HEK293 (cell line): ENCODE data around the gene MORN1.

Experiments used
- CTCF ChIA-PET: fragments of 350-600 bp; formaldehyde crosslinking; extraction: SDS; loops from one replicate; lab custom pipeline; 2021; ENCODE audit warnings: antibody characterized with exemption; lab: Yijun Ruan, JAX
- POLR2A ChIA-PET: fragments of 300-600 bp; formaldehyde crosslinking; extraction: SDS; loops from one replicate; lab custom pipeline; 2020; ENCODE audit warnings: antibody characterized with exemption, inconsistent platforms; lab: Yijun Ruan, JAX
- H3K27ac ChIP-seq: fragments of 200-500 bp; sonication (Bioruptor generic); 2 replicates; pipeline ENCODE4 v1.5.1; 2014; ENCODE audit warnings: low read depth, low read length, control low read depth, inconsistent platforms; ENCODE audit errors: extremely low read depth
- H3K36me3 ChIP-seq, 2 experiments: fragments of 200-500 bp in 1 of 2; sonication (Bioruptor generic) in 1 of 2; 1 replicate in 1 of 2; 2 replicates in 1 of 2; pipeline ENCODE4 v1.5.1; 2014 to 2017; ENCODE audit warnings: inconsistent platforms in 2 of 2, low read length in 2 of 2; ENCODE audit not compliant: control insufficient read depth in 2 of 2, insufficient read depth in 1 of 2
- H3K4me1 ChIP-seq: fragments of 200-500 bp; sonication (Bioruptor generic); 2 replicates; pipeline ENCODE4 v1.5.1; 2014; ENCODE audit warnings: mild to moderate bottlenecking, low read length, inconsistent platforms; ENCODE audit not compliant: control insufficient read depth, insufficient read depth
- H3K4me3 ChIP-seq: 2 replicates; pipeline ENCODE4 v1.5.1; 2011; ENCODE audit warnings: low read depth, mild to moderate bottlenecking, control low read depth, low read length, moderate library complexity
- H3K9me3 ChIP-seq: fragments of 200-500 bp; sonication (Bioruptor generic); 2 replicates; pipeline ENCODE4 v1.5.1; 2014; ENCODE audit warnings: low read depth, low read length, inconsistent platforms; ENCODE audit not compliant: control insufficient read depth, insufficient read depth
- GFI1B ChIP-seq: fragments of 450-650 bp; formaldehyde crosslinking; IDR thresholded peaks from 2 replicates; pipeline ENCODE4 v1.5.1; 2016; ENCODE audit warnings: missing biosample characterization, missing genetic modification characterization
- KLF7 ChIP-seq: fragments of 450-650 bp; formaldehyde crosslinking; IDR thresholded peaks from 2 replicates; pipeline ENCODE4 v1.5.1; 2016; ENCODE audit warnings: missing biosample characterization, missing genetic modification characterization, borderline replicate concordance
- PRDM1 ChIP-seq: fragments of 450-650 bp; formaldehyde crosslinking; IDR thresholded peaks from 2 replicates; pipeline ENCODE4; 2016; ENCODE audit warnings: missing biosample characterization, missing genetic modification characterization
- REPIN1 ChIP-seq: fragments of 450-650 bp; formaldehyde crosslinking; IDR thresholded peaks from 2 replicates; pipeline ENCODE4 v1.5.1; 2017; ENCODE audit warnings: missing biosample characterization, missing genetic modification characterization, low read depth
- ZFP37 ChIP-seq: fragments of 450-650 bp; formaldehyde crosslinking; IDR thresholded peaks from 2 replicates; pipeline ENCODE4 v1.5.1; 2016; ENCODE audit warnings: missing biosample characterization, missing genetic modification characterization
- ZNF184 ChIP-seq: fragments of 450-650 bp; IDR thresholded peaks from 2 replicates; pipeline ENCODE4 v1.5.1; 2018; ENCODE audit warnings: missing biosample characterization, mild to moderate bottlenecking, missing genetic modification characterization
- ZNF366 ChIP-seq: fragments of 450-650 bp; formaldehyde crosslinking; conservative IDR thresholded peaks from 2 replicates; pipeline ENCODE4 v1.5.1; 2016; ENCODE audit warnings: missing biosample characterization, missing genetic modification characterization
- ZNF416 ChIP-seq: fragments of 450-650 bp; formaldehyde crosslinking; IDR thresholded peaks from 2 replicates; pipeline ENCODE4 v1.5.1; 2016; ENCODE audit warnings: missing biosample characterization, missing genetic modification characterization
- ZNF529 ChIP-seq: fragments of 450-650 bp; formaldehyde crosslinking; IDR thresholded peaks from 2 replicates; pipeline ENCODE4 v1.5.1; 2017; ENCODE audit warnings: missing genetic modification characterization, missing biosample characterization; ENCODE audit not compliant: insufficient replicate concordance
- ZNF561 ChIP-seq: fragments of 450-650 bp; IDR thresholded peaks from 2 replicates; pipeline ENCODE4 v1.5.1; 2018; ENCODE audit warnings: missing biosample characterization, missing genetic modification characterization, borderline replicate concordance
- ZNF571 ChIP-seq: fragments of 450-650 bp; formaldehyde crosslinking; IDR thresholded peaks from 2 replicates; pipeline ENCODE4 v1.5.0; 2017; ENCODE audit warnings: missing biosample characterization, missing genetic modification characterization
- ZNF670 ChIP-seq: fragments of 450-650 bp; formaldehyde crosslinking; IDR thresholded peaks from 2 replicates; pipeline ENCODE4 v1.5.1; 2016; ENCODE audit warnings: missing biosample characterization, missing genetic modification characterization, low read depth
- ZNF830 ChIP-seq: fragments of 450-650 bp; IDR thresholded peaks from 2 replicates; pipeline ENCODE4 v1.5.0; 2018; ENCODE audit warnings: missing biosample characterization, missing genetic modification characterization, low read depth, mild to moderate bottlenecking, moderate library complexity
- ZSCAN23 ChIP-seq: fragments of 450-650 bp; formaldehyde crosslinking; IDR thresholded peaks from 2 replicates; pipeline ENCODE4 v1.5.1; 2016; ENCODE audit warnings: missing biosample characterization, missing genetic modification characterization
- TF ChIP-seq, protein P1 (sequence below): fragments of 450-650 bp; formaldehyde crosslinking; IDR thresholded peaks from 2 replicates; pipeline ENCODE4 v1.5.1; 2016; ENCODE audit warnings: missing biosample characterization, missing genetic modification characterization
- TF ChIP-seq, protein P2 (sequence below): fragments of 450-650 bp; formaldehyde crosslinking; IDR thresholded peaks from 2 replicates; pipeline ENCODE4 v1.5.1; 2016; ENCODE audit warnings: missing biosample characterization, missing genetic modification characterization
- TF ChIP-seq, protein P3 (sequence below): fragments of 450-650 bp; formaldehyde crosslinking; IDR thresholded peaks from 2 replicates; pipeline ENCODE4 v1.5.1; 2016; ENCODE audit warnings: missing biosample characterization, missing genetic modification characterization
- TF ChIP-seq, protein P4 (sequence below): fragments of 450-650 bp; formaldehyde crosslinking; IDR thresholded peaks from 2 replicates; pipeline ENCODE4 v1.5.1; 2016; ENCODE audit warnings: missing biosample characterization, missing genetic modification characterization, borderline replicate concordance
- TF ChIP-seq, protein P5 (sequence below): fragments of 450-650 bp; formaldehyde crosslinking; IDR thresholded peaks from 2 replicates; pipeline ENCODE4 v1.5.1; 2016; ENCODE audit warnings: missing biosample characterization, missing genetic modification characterization

The MORN1 gene

DNA sequence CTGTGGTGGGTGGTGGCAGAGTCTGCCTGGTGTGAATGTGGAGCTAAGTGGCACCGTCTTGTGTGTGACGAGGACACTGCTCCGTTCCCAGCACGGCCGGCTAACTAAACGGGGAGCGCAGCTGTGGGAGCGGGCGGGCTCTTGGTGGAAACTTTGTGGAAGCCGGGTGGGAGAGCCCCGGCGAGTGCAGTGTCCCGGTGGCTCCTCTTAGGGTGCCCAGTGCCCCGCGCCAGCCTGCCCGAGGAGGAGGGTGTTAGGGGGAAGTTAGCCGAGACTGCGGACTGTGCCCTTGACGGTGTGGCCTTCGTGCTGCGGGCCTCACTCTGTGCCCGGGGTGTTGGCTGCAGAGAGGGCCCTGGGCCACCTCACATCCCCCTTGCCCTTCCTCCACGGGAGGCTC, 11.1 kb upstream of the MORN1 start:
- ChIA-PET CTCF (interaction anchor here (1.2 kb wide), 1 partner anchor 12 kb away, joined by 4 read pairs; no protein-coding TSS in a partner anchor), POLR2A (interaction anchor here (1.6 kb wide), 1 partner anchor 11 kb away, joined by 4 read pairs; the partner anchor contains the start of genes MORN1 and RER1)
- H3K36me3 ChIP-seq, result peaks cover 11 to 98% of the 10 kb centered on the region in 2 experiments
- H3K4me3 ChIP-seq, result no peak overlapping the region
- H3K4me1 ChIP-seq, result no peaks in the 10 kb centered on the region
- TF ChIP-seq, protein P1, sequence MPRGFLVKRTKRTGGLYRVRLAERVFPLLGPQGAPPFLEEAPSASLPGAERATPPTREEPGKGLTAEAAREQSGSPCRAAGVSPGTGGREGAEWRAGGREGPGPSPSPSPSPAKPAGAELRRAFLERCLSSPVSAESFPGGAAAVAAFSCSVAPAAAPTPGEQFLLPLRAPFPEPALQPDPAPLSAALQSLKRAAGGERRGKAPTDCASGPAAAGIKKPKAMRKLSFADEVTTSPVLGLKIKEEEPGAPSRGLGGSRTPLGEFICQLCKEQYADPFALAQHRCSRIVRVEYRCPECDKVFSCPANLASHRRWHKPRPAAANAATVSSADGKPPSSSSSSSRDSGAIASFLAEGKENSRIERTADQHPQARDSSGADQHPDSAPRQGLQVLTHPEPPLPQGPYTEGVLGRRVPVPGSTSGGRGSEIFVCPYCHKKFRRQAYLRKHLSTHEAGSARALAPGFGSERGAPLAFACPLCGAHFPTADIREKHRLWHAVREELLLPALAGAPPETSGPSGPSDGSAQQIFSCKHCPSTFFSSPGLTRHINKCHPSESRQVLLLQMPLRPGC (tag by site-specific recombination), result no peak
- TF ChIP-seq REPIN1 (tag by site-specific recombination), result no peak
- no peak for TF ChIP-seq ZFP37 (tag by site-specific recombination)
- TF ChIP-seq GFI1B (tag by site-specific recombination), result no peak
- no peak for TF ChIP-seq ZSCAN23 (tag by site-specific recombination)
- no peak for TF ChIP-seq ZNF529 (tag by site-specific recombination)
- no peak for TF ChIP-seq PRDM1 (tag by site-specific recombination)
- no peak for TF ChIP-seq KLF7 (tag by site-specific recombination)
- TF ChIP-seq ZNF670 (tag by site-specific recombination), result no peak
- TF ChIP-seq, protein P2, sequence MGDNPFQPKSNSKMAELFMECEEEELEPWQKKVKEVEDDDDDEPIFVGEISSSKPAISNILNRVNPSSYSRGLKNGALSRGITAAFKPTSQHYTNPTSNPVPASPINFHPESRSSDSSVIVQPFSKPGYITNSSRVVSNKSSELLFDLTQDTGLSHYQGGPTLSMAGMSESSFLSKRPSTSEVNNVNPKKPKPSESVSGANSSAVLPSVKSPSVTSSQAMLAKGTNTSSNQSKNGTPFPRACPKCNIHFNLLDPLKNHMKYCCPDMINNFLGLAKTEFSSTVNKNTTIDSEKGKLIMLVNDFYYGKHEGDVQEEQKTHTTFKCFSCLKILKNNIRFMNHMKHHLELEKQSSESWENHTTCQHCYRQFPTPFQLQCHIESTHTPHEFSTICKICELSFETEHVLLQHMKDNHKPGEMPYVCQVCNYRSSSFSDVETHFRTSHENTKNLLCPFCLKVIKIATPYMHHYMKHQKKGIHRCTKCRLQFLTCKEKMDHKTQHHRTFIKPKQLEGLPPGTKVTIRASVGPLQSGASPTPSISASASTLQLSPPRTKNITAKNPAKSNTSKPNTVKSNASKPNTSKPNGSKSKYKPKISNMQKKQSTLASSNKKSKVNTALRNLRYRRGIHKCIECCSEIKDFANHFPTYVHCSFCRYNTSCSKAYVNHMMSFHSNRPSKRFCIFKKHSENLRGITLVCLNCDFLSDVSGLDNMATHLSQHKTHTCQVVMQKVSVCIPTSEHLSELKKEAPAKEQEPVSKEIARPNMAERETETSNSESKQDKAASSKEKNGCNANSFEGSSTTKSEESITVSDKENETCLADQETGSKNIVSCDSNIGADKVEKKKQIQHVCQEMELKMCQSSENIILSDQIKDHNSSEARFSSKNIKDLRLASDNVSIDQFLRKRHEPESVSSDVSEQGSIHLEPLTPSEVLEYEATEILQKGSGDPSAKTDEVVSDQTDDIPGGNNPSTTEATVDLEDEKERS, result no peak
- TF ChIP-seq ZNF366 (tag by site-specific recombination), result no peak
- no peak for TF ChIP-seq ZNF184 (tag by site-specific recombination)
- TF ChIP-seq, protein P3, sequence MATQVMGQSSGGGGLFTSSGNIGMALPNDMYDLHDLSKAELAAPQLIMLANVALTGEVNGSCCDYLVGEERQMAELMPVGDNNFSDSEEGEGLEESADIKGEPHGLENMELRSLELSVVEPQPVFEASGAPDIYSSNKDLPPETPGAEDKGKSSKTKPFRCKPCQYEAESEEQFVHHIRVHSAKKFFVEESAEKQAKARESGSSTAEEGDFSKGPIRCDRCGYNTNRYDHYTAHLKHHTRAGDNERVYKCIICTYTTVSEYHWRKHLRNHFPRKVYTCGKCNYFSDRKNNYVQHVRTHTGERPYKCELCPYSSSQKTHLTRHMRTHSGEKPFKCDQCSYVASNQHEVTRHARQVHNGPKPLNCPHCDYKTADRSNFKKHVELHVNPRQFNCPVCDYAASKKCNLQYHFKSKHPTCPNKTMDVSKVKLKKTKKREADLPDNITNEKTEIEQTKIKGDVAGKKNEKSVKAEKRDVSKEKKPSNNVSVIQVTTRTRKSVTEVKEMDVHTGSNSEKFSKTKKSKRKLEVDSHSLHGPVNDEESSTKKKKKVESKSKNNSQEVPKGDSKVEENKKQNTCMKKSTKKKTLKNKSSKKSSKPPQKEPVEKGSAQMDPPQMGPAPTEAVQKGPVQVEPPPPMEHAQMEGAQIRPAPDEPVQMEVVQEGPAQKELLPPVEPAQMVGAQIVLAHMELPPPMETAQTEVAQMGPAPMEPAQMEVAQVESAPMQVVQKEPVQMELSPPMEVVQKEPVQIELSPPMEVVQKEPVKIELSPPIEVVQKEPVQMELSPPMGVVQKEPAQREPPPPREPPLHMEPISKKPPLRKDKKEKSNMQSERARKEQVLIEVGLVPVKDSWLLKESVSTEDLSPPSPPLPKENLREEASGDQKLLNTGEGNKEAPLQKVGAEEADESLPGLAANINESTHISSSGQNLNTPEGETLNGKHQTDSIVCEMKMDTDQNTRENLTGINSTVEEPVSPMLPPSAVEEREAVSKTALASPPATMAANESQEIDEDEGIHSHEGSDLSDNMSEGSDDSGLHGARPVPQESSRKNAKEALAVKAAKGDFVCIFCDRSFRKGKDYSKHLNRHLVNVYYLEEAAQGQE, result no peak
- no peak for TF ChIP-seq ZNF571 (tag by site-specific recombination)
- no peaks in the 10 kb centered on the region for H3K9me3 ChIP-seq
- H3K27ac ChIP-seq, result no peak overlapping the region

DNA sequence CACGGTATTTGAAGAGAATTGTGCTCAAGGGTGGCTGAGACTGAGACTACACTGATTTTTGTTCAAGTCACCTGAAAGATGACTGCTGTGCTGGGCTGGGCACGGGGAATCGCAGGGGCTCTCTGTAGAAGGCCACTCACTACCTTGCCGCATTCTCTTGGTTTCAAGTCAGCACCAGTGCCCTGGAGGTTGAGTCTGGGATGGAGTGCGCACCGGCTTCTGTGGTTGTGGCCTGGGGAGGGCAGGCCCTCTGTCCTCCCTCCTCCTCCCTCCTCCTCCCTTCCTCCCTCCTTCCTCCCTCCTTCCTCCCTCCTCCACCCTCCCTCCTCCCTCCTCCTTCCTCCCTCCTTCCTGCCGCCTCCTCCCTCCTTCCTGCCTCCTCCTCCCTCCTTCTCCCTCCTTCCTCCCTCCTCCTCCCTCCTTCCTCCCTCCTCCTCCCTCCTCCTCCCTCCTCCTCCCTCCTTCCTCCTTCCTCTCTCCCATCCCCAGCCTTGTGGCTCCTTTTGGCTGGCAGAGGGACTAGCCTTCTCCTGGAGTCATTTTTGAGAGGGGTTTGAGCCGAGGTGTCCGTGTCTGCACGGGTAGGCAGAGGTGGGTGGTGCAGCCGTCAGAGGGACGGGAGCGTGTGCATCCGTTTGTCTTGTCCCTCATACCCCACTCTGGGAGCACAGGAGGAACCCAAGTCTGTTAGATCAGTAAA, 9.7 kb upstream of the MORN1 start:
- Histone ChIP-seq H3K9me3 (no peaks in the 10 kb centered on the region), H3K36me3 (peaks cover 15 to 98% of the 10 kb centered on the region in 2 experiments), H3K4me1 (no peaks in the 10 kb centered on the region), H3K27ac (no peak overlapping the region), H3K4me3 (no peak overlapping the region)
- CTCF ChIA-PET, result interaction anchor here (1.2 kb wide), 1 partner anchor 14 kb away, joined by 4 read pairs; no protein-coding TSS in a partner anchor
- POLR2A ChIA-PET, result interaction anchor here (1.6 kb wide), 2 partner anchors 10 to 206 kb away, joined by 4 read pairs; partner anchors contain the start of genes FAAP20, MORN1 and RER1
- TF ChIP-seq ZNF366 (tag by site-specific recombination), result peak; percentile 45; the same call in 1 of the 2 replicates
- TF ChIP-seq, protein P4, sequence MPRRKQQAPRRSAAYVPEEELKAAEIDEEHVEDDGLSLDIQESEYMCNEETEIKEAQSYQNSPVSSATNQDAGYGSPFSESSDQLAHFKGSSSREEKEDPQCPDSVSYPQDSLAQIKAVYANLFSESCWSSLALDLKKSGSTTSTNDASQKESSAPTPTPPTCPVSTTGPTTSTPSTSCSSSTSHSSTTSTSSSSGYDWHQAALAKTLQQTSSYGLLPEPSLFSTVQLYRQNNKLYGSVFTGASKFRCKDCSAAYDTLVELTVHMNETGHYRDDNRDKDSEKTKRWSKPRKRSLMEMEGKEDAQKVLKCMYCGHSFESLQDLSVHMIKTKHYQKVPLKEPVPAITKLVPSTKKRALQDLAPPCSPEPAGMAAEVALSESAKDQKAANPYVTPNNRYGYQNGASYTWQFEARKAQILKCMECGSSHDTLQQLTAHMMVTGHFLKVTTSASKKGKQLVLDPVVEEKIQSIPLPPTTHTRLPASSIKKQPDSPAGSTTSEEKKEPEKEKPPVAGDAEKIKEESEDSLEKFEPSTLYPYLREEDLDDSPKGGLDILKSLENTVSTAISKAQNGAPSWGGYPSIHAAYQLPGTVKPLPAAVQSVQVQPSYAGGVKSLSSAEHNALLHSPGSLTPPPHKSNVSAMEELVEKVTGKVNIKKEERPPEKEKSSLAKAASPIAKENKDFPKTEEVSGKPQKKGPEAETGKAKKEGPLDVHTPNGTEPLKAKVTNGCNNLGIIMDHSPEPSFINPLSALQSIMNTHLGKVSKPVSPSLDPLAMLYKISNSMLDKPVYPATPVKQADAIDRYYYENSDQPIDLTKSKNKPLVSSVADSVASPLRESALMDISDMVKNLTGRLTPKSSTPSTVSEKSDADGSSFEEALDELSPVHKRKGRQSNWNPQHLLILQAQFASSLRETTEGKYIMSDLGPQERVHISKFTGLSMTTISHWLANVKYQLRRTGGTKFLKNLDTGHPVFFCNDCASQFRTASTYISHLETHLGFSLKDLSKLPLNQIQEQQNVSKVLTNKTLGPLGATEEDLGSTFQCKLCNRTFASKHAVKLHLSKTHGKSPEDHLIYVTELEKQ (tag by site-specific recombination), result no peak
- TF ChIP-seq ZNF561 (tag by site-specific recombination), result no peak
- TF ChIP-seq ZNF416 (tag by site-specific recombination), result no peak
- TF ChIP-seq, protein P5, sequence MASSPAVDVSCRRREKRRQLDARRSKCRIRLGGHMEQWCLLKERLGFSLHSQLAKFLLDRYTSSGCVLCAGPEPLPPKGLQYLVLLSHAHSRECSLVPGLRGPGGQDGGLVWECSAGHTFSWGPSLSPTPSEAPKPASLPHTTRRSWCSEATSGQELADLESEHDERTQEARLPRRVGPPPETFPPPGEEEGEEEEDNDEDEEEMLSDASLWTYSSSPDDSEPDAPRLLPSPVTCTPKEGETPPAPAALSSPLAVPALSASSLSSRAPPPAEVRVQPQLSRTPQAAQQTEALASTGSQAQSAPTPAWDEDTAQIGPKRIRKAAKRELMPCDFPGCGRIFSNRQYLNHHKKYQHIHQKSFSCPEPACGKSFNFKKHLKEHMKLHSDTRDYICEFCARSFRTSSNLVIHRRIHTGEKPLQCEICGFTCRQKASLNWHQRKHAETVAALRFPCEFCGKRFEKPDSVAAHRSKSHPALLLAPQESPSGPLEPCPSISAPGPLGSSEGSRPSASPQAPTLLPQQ, result no peak
- TF ChIP-seq KLF7 (tag by site-specific recombination), result no peak
- TF ChIP-seq ZNF830 (tag by site-specific recombination), result no peak
